H1 (cell line): ENCODE results near the gene A3GALT2. TPM values are rescaled to one million over a fixed set of nuclear protein-coding genes. Genes with fewer than 3 reads are reported as not detected.

Experiments used
- CTCF ChIA-PET: fragments of 300-600 bp; sonication (Branson Sonifier 250); formaldehyde crosslinking; loops from one replicate; lab custom pipeline; 2021; ENCODE audit not compliant: partially characterized antibody; lab: Charles Lee
- POLR2A ChIA-PET: fragments of 300-600 bp; sonication (Branson Sonifier 250); formaldehyde crosslinking; loops from one replicate; lab custom pipeline; 2021; ENCODE audit warnings: inconsistent platforms; ENCODE audit not compliant: partially characterized antibody; lab: Charles Lee
- DNase-seq, 2 experiments: peaks; one replicate each; pipeline versions ENCODE4 v3.0.0 to v3.0.0-alpha.2; 2010 to 2022; ENCODE audit warnings: low spot score in 2 of 2, low read depth in 1 of 2, mixed read lengths in 1 of 2
- FAIRE-seq: peaks from 2 replicates; lab custom pipeline; 2011; peaks lifted over from hg19 to GRCh38; lab: Jason Lieb, UNC
- H2AFZ ChIP-seq: 2 replicates; pipeline ENCODE4 v1.8.1; 2012; ENCODE audit warnings: low read length, inconsistent platforms
- H2AK5ac ChIP-seq: 2 replicates; pipeline ENCODE4 v1.6.1; 2013; ENCODE audit warnings: low read depth, low read length
- H2BK120ac ChIP-seq: replicated peaks from 2 replicates; pipeline ENCODE3; 2013; ENCODE audit warnings: low read depth, low read length, inconsistent platforms
- H2BK12ac ChIP-seq: 2 replicates; pipeline ENCODE4 v1.6.1; 2013; ENCODE audit warnings: low read depth, low read length
- H2BK15ac ChIP-seq: 2 replicates; pipeline ENCODE4 v1.6.1; 2013; ENCODE audit warnings: low read length
- H2BK20ac ChIP-seq: 2 replicates; pipeline ENCODE4 v1.6.1; 2013; ENCODE audit warnings: low read length
- H2BK5ac ChIP-seq: 2 replicates; pipeline ENCODE4 v1.6.1; 2013; ENCODE audit warnings: low read depth, low read length
- H3K14ac ChIP-seq: 2 replicates; pipeline ENCODE4 v1.6.1; 2013; ENCODE audit warnings: inconsistent platforms; ENCODE audit not compliant: insufficient read length
- H3K18ac ChIP-seq: 2 replicates; pipeline ENCODE4 v1.6.1; 2013; ENCODE audit warnings: low read length; ENCODE audit errors: extremely low read depth
- H3K23ac ChIP-seq: 2 replicates; pipeline ENCODE4 v1.6.1; 2013; ENCODE audit warnings: inconsistent platforms; ENCODE audit not compliant: insufficient read length
- H3K23me2 ChIP-seq: 2 replicates; pipeline ENCODE4 v1.6.1; 2013; ENCODE audit warnings: low read depth, low read length
- H3K27ac ChIP-seq: 2 replicates; pipeline ENCODE4 v1.6.1; 2011; ENCODE audit warnings: low read depth, low read length, inconsistent platforms
- H3K27me3 ChIP-seq, 4 experiments: replicated peaks in 1 of 4; 1 replicate in 1 of 4; 2 replicates in 3 of 4; pipeline versions ENCODE4 v1.6.1 to v1.8.1; 2011 to 2013; ENCODE audit warnings: low read length in 3 of 4, mild to moderate bottlenecking in 3 of 4, inconsistent platforms in 2 of 4, mixed read lengths in 2 of 4, moderate library complexity in 1 of 4; ENCODE audit not compliant: control insufficient read depth in 3 of 4, insufficient read depth in 3 of 4; ENCODE audit errors: extremely low read depth in 1 of 4
- H3K36me3 ChIP-seq, 4 experiments: 2 replicates each; pipeline versions ENCODE4 v1.6.1 to v1.8.1; 2011 to 2013; ENCODE audit warnings: mild to moderate bottlenecking in 4 of 4, low read length in 3 of 4, moderate library complexity in 2 of 4, control low read depth in 1 of 4, inconsistent platforms in 1 of 4; ENCODE audit not compliant: insufficient read depth in 4 of 4, control insufficient read depth in 2 of 4
- H3K4ac ChIP-seq: replicated peaks from 2 replicates; pipeline ENCODE3; 2013; ENCODE audit warnings: low read length, low read depth, mixed read lengths, inconsistent platforms; ENCODE audit not compliant: insufficient read length
- H3K4me1 ChIP-seq, 4 experiments: replicated peaks in 1 of 4; 1 replicate in 1 of 4; 2 replicates in 3 of 4; pipeline versions ENCODE4 v1.6.1 to v1.8.1; 2011 to 2013; ENCODE audit warnings: low read length in 3 of 4, inconsistent platforms in 2 of 4, mixed read lengths in 1 of 4; ENCODE audit not compliant: insufficient read depth in 4 of 4, control insufficient read depth in 3 of 4
- H3K4me2 ChIP-seq, 2 experiments: 2 replicates each; pipeline versions ENCODE4 v1.6.1 to v1.8.1; 2011 to 2013; ENCODE audit warnings: low read depth in 2 of 2, low read length in 2 of 2, control low read depth in 1 of 2, inconsistent platforms in 1 of 2, mild to moderate bottlenecking in 1 of 2; ENCODE audit not compliant: insufficient read depth in 1 of 2
- H3K4me3 ChIP-seq, 4 experiments: fragments of 200-600, 300-600 bp in 1 of 4; sonication (generic), shearing (Covaris generic), sonication (Bioruptor Twin) in 1 of 4; 2 replicates each; pipeline versions ENCODE4 v1.5.1 to v1.8.1; 2011 to 2016; ENCODE audit warnings: low read length in 4 of 4, low read depth in 3 of 4, control low read depth in 2 of 4, inconsistent platforms in 2 of 4, mild to moderate bottlenecking in 2 of 4, mixed read lengths in 1 of 4, moderate library complexity in 1 of 4; ENCODE audit not compliant: insufficient read depth in 2 of 4; ENCODE audit errors: extremely low read depth in 1 of 4
- H3K56ac ChIP-seq: replicated peaks from 2 replicates; pipeline ENCODE3; 2013; ENCODE audit warnings: low read depth, mild to moderate bottlenecking, mixed read lengths, low read length, inconsistent platforms; ENCODE audit not compliant: insufficient read length
- H3K79me1 ChIP-seq: 2 replicates; pipeline ENCODE4 v1.6.1; 2013; ENCODE audit warnings: low read depth, low read length, control low read depth
- H3K79me2 ChIP-seq, 2 experiments: 2 replicates each; pipeline versions ENCODE4 v1.6.1 to v1.8.1; 2012 to 2013; ENCODE audit warnings: low read length in 2 of 2, mild to moderate bottlenecking in 2 of 2, inconsistent platforms in 1 of 2; ENCODE audit not compliant: insufficient read depth in 2 of 2, control insufficient read depth in 1 of 2
- H3K9ac ChIP-seq, 4 experiments: replicated peaks in 1 of 4; 1 replicate in 1 of 4; 2 replicates in 3 of 4; pipeline versions ENCODE4 v1.6.1 to v1.8.1; 2011 to 2013; ENCODE audit warnings: low read depth in 3 of 4, low read length in 3 of 4, control low read depth in 2 of 4, mild to moderate bottlenecking in 2 of 4, moderate library complexity in 2 of 4, inconsistent platforms in 1 of 4; ENCODE audit errors: extremely low read depth in 1 of 4
- H3K9me3 ChIP-seq, 2 experiments: 2 replicates each; pipeline versions ENCODE4 v1.6.1 to v1.8.1; 2012 to 2013; ENCODE audit warnings: mild to moderate bottlenecking in 2 of 2, moderate library complexity in 2 of 2, control low read depth in 1 of 2, inconsistent platforms in 1 of 2, low read depth in 1 of 2, low read length in 1 of 2, mixed read lengths in 1 of 2; ENCODE audit not compliant: insufficient read depth in 2 of 2
- H4K20me1 ChIP-seq, 2 experiments: replicated peaks in 1 of 2; 2 replicates each; pipeline versions ENCODE3 to v1.8.1; 2011 to 2013; ENCODE audit warnings: inconsistent platforms in 2 of 2, low read length in 2 of 2, mild to moderate bottlenecking in 1 of 2; ENCODE audit not compliant: insufficient read depth in 2 of 2, control insufficient read depth in 1 of 2
- H4K5ac ChIP-seq: 2 replicates; pipeline ENCODE4 v1.6.1; 2013; ENCODE audit warnings: low read length, low read depth, mixed read lengths, inconsistent platforms; ENCODE audit not compliant: insufficient read length
- H4K8ac ChIP-seq: 2 replicates; pipeline ENCODE4 v1.8.0; 2013; ENCODE audit warnings: mild to moderate bottlenecking, moderate library complexity, low read length, inconsistent platforms; ENCODE audit not compliant: insufficient read depth; ENCODE audit errors: extremely low read depth
- H4K91ac ChIP-seq: replicated peaks from 2 replicates; pipeline ENCODE3; 2013; ENCODE audit warnings: low read length, mixed read lengths, inconsistent platforms; ENCODE audit not compliant: insufficient read length
- EZH2 ChIP-seq: fragments of 200-600 bp; sonication (generic); IDR thresholded peaks from 2 replicates; pipeline ENCODE4 v1.7.1; 2012; ENCODE audit warnings: low read depth, mild to moderate bottlenecking, moderate library complexity, low read length, inconsistent platforms; ENCODE audit not compliant: severe bottlenecking
- HDAC2 ChIP-seq, 2 experiments: fragments of 300-600 bp in 1 of 2; sonication (generic) in 1 of 2; IDR thresholded peaks; 2 replicates each; pipeline ENCODE4 v1.6.1; 2011 to 2012; ENCODE audit warnings: low read depth in 2 of 2, low read length in 2 of 2, mild to moderate bottlenecking in 2 of 2, moderate library complexity in 2 of 2, borderline replicate concordance in 1 of 2, inconsistent platforms in 1 of 2
- JUN ChIP-seq: IDR thresholded peaks from 2 replicates; pipeline ENCODE4 v1.6.1; 2011; ENCODE audit warnings: low read depth, mild to moderate bottlenecking, improper control_type of control experiment, low read length
- KDM1A ChIP-seq: fragments of 200-600, 300-600 bp; sonication (generic); IDR thresholded peaks from 2 replicates; pipeline ENCODE4 v1.7.1; 2016; ENCODE audit warnings: mild to moderate bottlenecking, low read length, borderline replicate concordance
- SIX5 ChIP-seq: IDR thresholded peaks from 2 replicates; pipeline ENCODE4 v1.6.1; 2011; ENCODE audit warnings: mild to moderate bottlenecking, low read depth, low read length
- WGBS, 2 experiments: shearing (Covaris generic) in 1 of 2; methylation state at CpG; one replicate each; pipeline versions ENCODE4 v1.1.6 to v1.1.7; 2013 to 2015; ENCODE audit warnings: low lambda C conversion rate in 2 of 2, mixed read lengths in 2 of 2, inconsistent platforms in 1 of 2, low coverage in 1 of 2, missing lambda C conversion rate in 1 of 2; ENCODE audit not compliant: insufficient replicate concordance in 2 of 2, insufficient coverage in 1 of 2, insufficient read length in 1 of 2; ENCODE audit errors: extremely low coverage in 1 of 2, missing lambda C conversion rate in 1 of 2; 5-methylcytosine and 5-hydroxymethylcytosine counted together
- polyA plus RNA-seq, 7 experiments: library from polyadenylated mRNA; depleted of rRNA in 3 of 7; stranded (reverse) in 5 of 7; unstranded in 2 of 7; fragments of >200 nt in 5 of 7; fragments of 200-250 nt in 2 of 7; gene quantifications; 1 replicate in 5 of 7; 2 replicates in 1 of 7; 4 replicates in 1 of 7; pipeline versions ENCODE4 v1.2.1 to v1.2.3, GENCODE V29; 2011 to 2013; ENCODE audit warnings: missing spikeins in 2 of 7, mixed read lengths in 2 of 7
- total RNA-seq: library from RNA; stranded (reverse); fragmentation: NEBNext Ultra II Directional; extraction: Animal tissue kit (Norgen Biotek cat#: 25700); gene quantifications from 2 replicates; pipeline ENCODE4 v1.2.1, GENCODE V29; 2021

A3GALT2 gene
- total and polyA plus RNA-seq, 2 of the 8 experiments (the other 6 are each of a cell fraction or from before 2014, with no cell fraction given), result not detected

- Histone ChIP-seq H2AFZ (no peak overlapping the region), H3K4ac (no peak overlapping the region), H4K8ac (no peak overlapping the region), H4K20me1 (peaks cover 5 to 22% of the 10 kb centered on the region in 2 experiments), H3K79me2 (no peaks in the 10 kb centered on the region), H3K27me3 (peaks cover 37 to 59% (median 52%) of the 10 kb centered on the region in 4 experiments), H4K5ac (no peak overlapping the region), H3K56ac (no peak overlapping the region), H2BK5ac (no peak overlapping the region), H2AK5ac (no peak overlapping the region), H3K36me3 (no peaks in the 10 kb centered on the region), H3K14ac (no peak overlapping the region), H3K9me3 (no peaks in the 10 kb centered on the region), H3K23ac (no peak overlapping the region), H3K18ac (no peak overlapping the region), H3K4me3 (no peak overlapping the region; a peak in 2 of 8 replicates), H2BK12ac (no peak overlapping the region), H3K4me2 (no peak overlapping the region), H2BK20ac (no peak overlapping the region), H2BK120ac (no peak overlapping the region), H3K27ac (no peak overlapping the region), H3K79me1 (no peaks in the 10 kb centered on the region), H2BK15ac (no peak overlapping the region), H3K9ac (no peak overlapping the region), H4K91ac (no peak overlapping the region), H3K4me1 (peaks cover 5 to 38% (median 14%) of the 10 kb centered on the region in 4 experiments), H3K23me2 (peaks cover 8% of the 10 kb centered on the region)
- CTCF ChIA-PET, result interaction anchor here (1.1 to 2.4 kb wide), 3 partner anchors 9 to 52 kb away, joined by 3 to 6 read pairs (median 5); no protein-coding TSS in a partner anchor
- POLR2A ChIA-PET, result interaction anchor here (0.5 to 1.3 kb wide), 2 partner anchors 9 to 31 kb away, joined by 3 read pairs; no protein-coding TSS in a partner anchor
- DNase-seq (no peak), FAIRE-seq (no peak)
- 80% methylated on average over 2 of the region's 2 CpGs; no CpG with 5 or more reads in 1 of the 2 experiments for WGBS, 2 experiments
- no peak for TF ChIP-seq SIX5
- TF ChIP-seq EZH2, result no peak
- no peak for TF ChIP-seq KDM1A
- no peak for TF ChIP-seq JUN
- no peak for TF ChIP-seq HDAC2 (IDR thresholded peaks at IDR 0.05; ENCODE audit: borderline replicate concordance in 1 of 2, low read depth in 2 of 2, low read length in 2 of 2)
These were observed 26.2 kb upstream of the A3GALT2 start for GRCh38 chr1:33346927-33347649.
